ENCODE data around the gene TBC1D1. TPM values are rescaled to one million over a fixed set of nuclear protein-coding genes. Genes with fewer than 3 reads are reported as not detected.

Gene TBC1D1
- total and polyA plus RNA-seq, 2 donors (not counting 3 experiments of a cell fraction or from before 2014, with no cell fraction given) = 63.5 to 116 TPM

DNA sequence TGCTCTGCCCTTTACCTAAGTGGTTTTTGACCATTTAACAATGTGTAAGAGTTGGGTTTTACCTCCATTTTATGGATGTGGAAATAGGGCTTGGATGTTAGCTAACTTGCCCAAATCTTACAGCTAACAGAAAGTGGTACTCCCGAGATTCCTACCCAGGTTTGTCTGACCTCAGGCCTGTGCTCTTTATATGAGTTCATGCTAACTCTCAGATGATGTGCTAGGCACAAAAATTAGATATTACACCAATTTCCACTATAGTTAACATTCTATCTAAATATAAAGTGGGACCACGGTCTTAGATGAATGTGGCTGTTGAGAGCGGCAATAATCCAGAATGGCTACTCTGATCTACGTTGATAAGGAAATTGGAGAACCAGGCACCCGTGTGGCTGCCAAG is 69.2 kb downstream of the TBC1D1 start, which contains the start of gene PTTG2:
Gene PTTG2, plus strand, starts transcription at position 301 of the 400 bp plus-strand sequence. Its CDS starts 37 bp downstream, at position 338.
- H3K36me3 ChIP-seq (ENCODE audit: control insufficient read depth in 2 of 2, extremely low read depth in 1 of 2, insufficient read depth in 2 of 2, low read length in 2 of 2) = no peaks in the 10 kb centered on the region
- H3K79me2 ChIP-seq (ENCODE audit: control insufficient read depth, insufficient read depth, low read length) = no peaks in the 10 kb centered on the region
- no peak for DNase-seq (ENCODE audit: low read depth, low spot score)
- no peak within 1 kb of the TSS for H3K4me3 ChIP-seq (replicated peaks in 1 of 3; ENCODE audit: insufficient read depth in 1 of 3, low read depth in 1 of 3, low read length in 3 of 3)
- no peak for FAIRE-seq
- no peak within 1 kb of the TSS for H3K4me2 ChIP-seq (ENCODE audit: insufficient read depth, low read length)
- no peaks in the 10 kb centered on the region for H4K20me1 ChIP-seq (replicated peaks; ENCODE audit: control insufficient read depth, extremely low read depth, insufficient read depth, low read length)
- no peak within 1 kb of the TSS for H3K27ac ChIP-seq (ENCODE audit: insufficient read depth, low read depth, low read length)
- TF ChIP-seq, protein P1, sequence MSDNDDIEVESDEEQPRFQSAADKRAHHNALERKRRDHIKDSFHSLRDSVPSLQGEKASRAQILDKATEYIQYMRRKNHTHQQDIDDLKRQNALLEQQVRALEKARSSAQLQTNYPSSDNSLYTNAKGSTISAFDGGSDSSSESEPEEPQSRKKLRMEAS (IDR thresholded peaks at IDR 0.05; ENCODE audit: insufficient read depth, insufficient read length) = no peak
- no peak for TF ChIP-seq POLR2A (IDR thresholded peaks at IDR 0.05; ENCODE audit: low read depth, low read length)
- TF ChIP-seq GATA2 (IDR thresholded peaks at IDR 0.05; ENCODE audit: insufficient read depth, insufficient read length, low read depth, low read length) = no peak
- no peak for TF ChIP-seq POLR2AphosphoS5 (IDR thresholded peaks at IDR 0.05; ENCODE audit: insufficient read depth, low read depth, low read length)
- no peak for TF ChIP-seq FOS (IDR thresholded peaks at IDR 0.05; ENCODE audit: borderline replicate concordance, insufficient read depth, low read length)
- TF ChIP-seq JUN (IDR thresholded peaks at IDR 0.05; ENCODE audit: borderline replicate concordance, insufficient read depth, insufficient read length, low read depth) = no peak
- TF ChIP-seq, protein P2, sequence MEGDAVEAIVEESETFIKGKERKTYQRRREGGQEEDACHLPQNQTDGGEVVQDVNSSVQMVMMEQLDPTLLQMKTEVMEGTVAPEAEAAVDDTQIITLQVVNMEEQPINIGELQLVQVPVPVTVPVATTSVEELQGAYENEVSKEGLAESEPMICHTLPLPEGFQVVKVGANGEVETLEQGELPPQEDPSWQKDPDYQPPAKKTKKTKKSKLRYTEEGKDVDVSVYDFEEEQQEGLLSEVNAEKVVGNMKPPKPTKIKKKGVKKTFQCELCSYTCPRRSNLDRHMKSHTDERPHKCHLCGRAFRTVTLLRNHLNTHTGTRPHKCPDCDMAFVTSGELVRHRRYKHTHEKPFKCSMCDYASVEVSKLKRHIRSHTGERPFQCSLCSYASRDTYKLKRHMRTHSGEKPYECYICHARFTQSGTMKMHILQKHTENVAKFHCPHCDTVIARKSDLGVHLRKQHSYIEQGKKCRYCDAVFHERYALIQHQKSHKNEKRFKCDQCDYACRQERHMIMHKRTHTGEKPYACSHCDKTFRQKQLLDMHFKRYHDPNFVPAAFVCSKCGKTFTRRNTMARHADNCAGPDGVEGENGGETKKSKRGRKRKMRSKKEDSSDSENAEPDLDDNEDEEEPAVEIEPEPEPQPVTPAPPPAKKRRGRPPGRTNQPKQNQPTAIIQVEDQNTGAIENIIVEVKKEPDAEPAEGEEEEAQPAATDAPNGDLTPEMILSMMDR (IDR thresholded peaks at IDR 0.05; ENCODE audit: extremely low read depth in 1 of 2, insufficient read depth in 1 of 2, low read depth in 1 of 2, low read length in 2 of 2) = no peak
- TF ChIP-seq EZH2 (IDR thresholded peaks at IDR 0.05; ENCODE audit: borderline replicate concordance, low read depth, low read length, severe bottlenecking) = no peak
- TF ChIP-seq MYC (IDR thresholded peaks at IDR 0.05; ENCODE audit: low read depth, low read length) = no peak
- CTCF ChIA-PET = no interaction called here
- H3K27me3 ChIP-seq (ENCODE audit: control insufficient read depth in 2 of 2, insufficient read depth in 2 of 2, low read length in 2 of 2) = no peaks in the 10 kb centered on the region
- dilution Hi-C loops (cut with MboI; ENCODE audit: extremely low pct_ligation_motif_present, low sequenced_read_pairs) = no loop called here
- peaks cover 4% of the 10 kb centered on the region for H3K4me1 ChIP-seq (ENCODE audit: control insufficient read depth, extremely low read depth, insufficient read depth, low read length)
- intact Hi-C loops (cut with micrococcal nuclease) = no loop called here
- H3K9ac ChIP-seq (replicated peaks; ENCODE audit: extremely low read depth, insufficient read depth, low read length) = no peak within 1 kb of the TSS
- no TSS peak for BruUV-seq (replicated peaks)
- no peak within 1 kb of the TSS for H2AFZ ChIP-seq (ENCODE audit: low read depth, low read length)
- H3K9me3 ChIP-seq (replicated peaks; ENCODE audit: control insufficient read depth, insufficient read depth, low read length) = no peaks in the 10 kb centered on the region
- H3K9me1 ChIP-seq (replicated peaks; ENCODE audit: control insufficient read depth, extremely low read depth, insufficient read depth, low read length) = no peaks in the 10 kb centered on the region
- POLR2A ChIA-PET = no interaction called here

All from endothelial cell of umbilical vein (primary cell).